Measurements from ENCODE around the gene BAIAP2L1. TPM values are rescaled to one million over a fixed set of nuclear protein-coding genes. Genes with fewer than 3 reads are reported as not detected.

BAIAP2L1 gene
- total and polyA plus RNA-seq, 2 experiments from 2014 or later, result 5.9 to 7.4 TPM

DNA sequence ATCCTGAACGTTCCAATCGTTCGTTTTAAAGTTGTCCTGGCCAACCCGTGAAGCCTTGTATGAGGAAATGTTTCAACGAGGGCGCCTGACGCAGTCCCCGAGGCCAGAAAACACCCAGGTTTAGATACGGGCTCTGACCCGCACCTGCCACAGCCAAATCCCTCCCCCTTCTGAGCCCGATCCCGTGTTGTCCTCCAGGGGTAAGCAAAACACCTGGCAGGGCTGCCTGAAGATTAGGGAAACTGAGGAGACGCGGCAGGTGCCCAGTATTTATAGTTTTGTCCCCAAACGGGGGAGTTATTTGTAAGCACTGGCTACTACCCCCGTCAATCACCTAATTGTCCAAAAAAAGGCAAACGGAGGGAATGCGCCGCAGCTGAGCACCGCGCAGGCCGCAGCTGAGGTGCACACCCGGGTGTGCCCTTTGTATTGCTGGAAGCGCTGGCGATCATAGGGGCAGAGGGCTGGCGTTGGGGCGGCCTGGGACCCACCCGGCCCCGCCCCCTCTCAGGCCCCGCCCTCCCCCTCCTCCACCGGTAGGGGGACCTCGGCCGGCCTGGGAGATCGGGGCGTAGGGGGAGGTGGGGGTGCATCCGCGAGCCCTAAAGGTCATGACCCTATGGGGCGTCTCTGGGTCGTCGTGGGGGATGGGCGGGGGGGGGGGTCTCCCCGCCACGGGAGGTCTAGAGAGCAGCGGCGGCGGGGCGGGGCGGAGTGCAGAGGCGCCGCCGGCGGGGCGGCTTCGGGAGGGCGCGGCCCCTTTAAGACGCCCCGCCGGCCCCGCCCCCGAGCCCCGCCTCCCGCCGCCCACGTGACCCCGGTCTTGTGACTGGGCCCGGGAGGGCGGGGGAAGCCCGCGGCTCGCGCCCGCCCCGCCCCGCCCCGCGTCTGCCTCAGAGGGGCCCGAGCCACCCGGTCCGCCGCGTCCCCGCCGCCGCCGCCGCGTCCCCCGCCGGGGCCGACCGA is 119.8 kb downstream of the BAIAP2L1 start, which contains the start of gene BRI3:
TSS of gene BRI3 (plus strand) at position 896 of the 966 bp plus-strand sequence. CDS start 110 bp downstream, outside the sequence.
- WGBS, 2 experiments (ENCODE audit: low coverage in 1 of 2, low lambda C conversion rate in 2 of 2, missing lambda C conversion rate in 2 of 2), result 1 to 4% methylated on average over 24 to 61 of the region's 92 CpGs
- in situ Hi-C loops (cut with MboI), result loop anchor here (25.0 kb wide), 1 partner anchor 456 kb away; no protein-coding TSS in a partner anchor
- DNase-seq, result peak; percentile 96

DNA sequence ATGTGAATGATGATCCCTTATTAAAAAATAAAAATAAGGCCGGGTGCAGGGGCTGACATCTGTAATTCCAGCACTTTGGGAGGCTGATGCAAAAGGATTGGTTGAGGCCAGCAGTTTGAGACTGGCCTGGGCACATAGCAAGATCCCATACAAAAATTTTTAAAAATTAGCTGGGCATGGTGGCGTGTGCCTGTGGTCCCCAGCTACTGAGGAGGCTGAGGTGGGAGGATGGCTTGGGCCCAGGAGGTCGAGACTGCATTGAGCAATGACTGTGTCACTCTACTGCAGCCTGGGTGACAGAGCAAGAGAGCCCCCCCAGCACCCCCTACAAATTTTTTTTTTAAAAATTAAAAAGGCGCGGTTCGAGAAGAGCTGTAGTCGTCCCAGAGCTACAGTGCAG is 120.6 kb downstream of the BAIAP2L1 start:
- in situ Hi-C loops (cut with MboI), result loop anchor here (25.0 kb wide), 1 partner anchor 457 kb away; no protein-coding TSS in a partner anchor
- no peak overlapping the region for H3K9ac ChIP-seq
- H3K27ac ChIP-seq, result no peak overlapping the region
- H4K20me1 ChIP-seq (ENCODE audit: insufficient read depth), result no peaks in the 10 kb centered on the region
- no peak overlapping the region for H3K4me2 ChIP-seq (ENCODE audit: unreplicated experiment)
- peak overlapping the region; percentile 85; the same call in 1 of the 2 replicates for H2AFZ ChIP-seq
- H3K79me2 ChIP-seq (ENCODE audit: insufficient read depth), result peaks cover 35% of the 10 kb centered on the region
- no peaks in the 10 kb centered on the region; the same call in 1 of the 2 replicates for H3K36me3 ChIP-seq (ENCODE audit: low read depth)
- H3K27me3 ChIP-seq (replicated peaks; ENCODE audit: insufficient read depth), result no peaks in the 10 kb centered on the region
- H3F3A ChIP-seq (ENCODE audit: insufficient read depth), result peaks cover 17% of the 10 kb centered on the region
- no peak for TF ChIP-seq EZH2 (IDR thresholded peaks at IDR 0.05; ENCODE audit: insufficient read depth, poor library complexity, severe bottlenecking)
- TF ChIP-seq EZH2phosphoT487 (IDR thresholded peaks at IDR 0.05; ENCODE audit: insufficient read depth, low read depth), result no peak
- H3K9me2 ChIP-seq (ENCODE audit: insufficient read depth), result no peaks in the 10 kb centered on the region
- peaks cover 7% of the 10 kb centered on the region for H3K4me1 ChIP-seq (ENCODE audit: insufficient read depth)
- 51 to 61% methylated on average over 7 of the region's 7 CpGs for WGBS, 2 experiments (ENCODE audit: low coverage in 1 of 2, low lambda C conversion rate in 2 of 2, missing lambda C conversion rate in 2 of 2)
- no peaks in the 10 kb centered on the region for H3K9me3 ChIP-seq (ENCODE audit: low read depth)
- no peak overlapping the region for H3K4me3 ChIP-seq
- DNase-seq, result no peak

More for the DNA sequence above, 119.8 kb downstream of the BAIAP2L1 start, which contains the start of gene BRI3:
- Histone ChIP-seq H3K36me3 (ENCODE audit: low read depth) (no peaks in the 10 kb centered on the region; the same call in 1 of the 2 replicates), H3K9ac (peak within 1 kb of the TSS; percentile 95), H3K9me2 (ENCODE audit: insufficient read depth) (no peaks in the 10 kb centered on the region), H4K20me1 (ENCODE audit: insufficient read depth) (no peaks in the 10 kb centered on the region), H3K4me1 (ENCODE audit: insufficient read depth) (peaks cover 15% of the 10 kb centered on the region), H3K4me3 (peak within 1 kb of the TSS; percentile 86), H2AFZ (peak within 1 kb of the TSS; percentile 85), H3K27ac (peak within 1 kb of the TSS; percentile 89), H3K4me2 (ENCODE audit: unreplicated experiment) (peak within 1 kb of the TSS; percentile 98), H3K79me2 (ENCODE audit: insufficient read depth) (peaks cover 42% of the 10 kb centered on the region), H3K9me3 (ENCODE audit: low read depth) (no peaks in the 10 kb centered on the region), H3F3A (ENCODE audit: insufficient read depth) (peaks cover 14% of the 10 kb centered on the region), H3K27me3 (replicated peaks; ENCODE audit: insufficient read depth) (no peaks in the 10 kb centered on the region)
- TF ChIP-seq EZH2 (IDR thresholded peaks at IDR 0.05; ENCODE audit: insufficient read depth, poor library complexity, severe bottlenecking) (no peak), EZH2phosphoT487 (IDR thresholded peaks at IDR 0.05; ENCODE audit: insufficient read depth, low read depth) (no peak)

DNA sequence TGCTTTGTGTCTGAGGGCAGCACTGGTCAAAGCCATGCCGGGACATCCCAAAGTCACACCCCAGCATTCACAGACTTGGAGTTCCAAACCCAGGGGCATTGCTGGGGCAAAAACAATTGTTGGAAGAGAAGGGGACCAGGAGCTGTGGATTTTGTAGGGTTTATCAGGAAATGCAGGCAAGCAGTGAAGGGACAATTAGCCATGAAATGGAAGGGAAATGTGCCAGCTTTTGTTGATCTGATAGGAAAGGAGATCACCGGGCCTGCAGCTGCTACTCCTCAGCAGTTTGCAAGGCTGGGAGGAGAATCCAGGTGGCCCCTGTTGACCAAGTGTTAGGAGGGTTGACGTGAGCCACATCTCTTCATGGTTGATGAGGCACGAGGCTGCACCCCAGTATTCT is 122.0 kb downstream of the BAIAP2L1 start:
- no peak overlapping the region for H3K9ac ChIP-seq
- TF ChIP-seq EZH2 (IDR thresholded peaks at IDR 0.05; ENCODE audit: insufficient read depth, poor library complexity, severe bottlenecking), result no peak
- TF ChIP-seq EZH2phosphoT487 (IDR thresholded peaks at IDR 0.05; ENCODE audit: insufficient read depth, low read depth), result no peak
- no peak overlapping the region for H3K4me3 ChIP-seq
- H3K79me2 ChIP-seq (ENCODE audit: insufficient read depth), result peaks cover 21% of the 10 kb centered on the region
- no peaks in the 10 kb centered on the region for H3K9me2 ChIP-seq (ENCODE audit: insufficient read depth)
- H2AFZ ChIP-seq, result no peak overlapping the region
- H3K4me2 ChIP-seq (ENCODE audit: unreplicated experiment), result no peak overlapping the region
- no peaks in the 10 kb centered on the region for H3K9me3 ChIP-seq (ENCODE audit: low read depth)
- in situ Hi-C loops (cut with MboI), result loop anchor here (25.0 kb wide), 1 partner anchor 458 kb away; no protein-coding TSS in a partner anchor
- no peaks in the 10 kb centered on the region for H3K4me1 ChIP-seq (ENCODE audit: insufficient read depth)
- H4K20me1 ChIP-seq (ENCODE audit: insufficient read depth), result no peaks in the 10 kb centered on the region
- DNase-seq, result no peak
- WGBS, 2 experiments (ENCODE audit: low coverage in 1 of 2, low lambda C conversion rate in 2 of 2, missing lambda C conversion rate in 2 of 2), result 99% methylated on average over 4 of the region's 4 CpGs
- H3K36me3 ChIP-seq (ENCODE audit: low read depth), result no peaks in the 10 kb centered on the region; the same call in 1 of the 2 replicates
- no peak overlapping the region for H3K27ac ChIP-seq
- no peaks in the 10 kb centered on the region for H3K27me3 ChIP-seq (replicated peaks; ENCODE audit: insufficient read depth)
- H3F3A ChIP-seq (ENCODE audit: insufficient read depth), result peaks cover 17% of the 10 kb centered on the region

GRCh38 chr7:98278408-98278807 is 122.5 kb downstream of the BAIAP2L1 start:
- Histone ChIP-seq H3K4me2 (ENCODE audit: unreplicated experiment) (no peak overlapping the region), H4K20me1 (ENCODE audit: insufficient read depth) (no peaks in the 10 kb centered on the region), H3K36me3 (ENCODE audit: low read depth) (no peaks in the 10 kb centered on the region; the same call in 1 of the 2 replicates), H3K79me2 (ENCODE audit: insufficient read depth) (peaks cover 16% of the 10 kb centered on the region), H3K4me3 (no peak overlapping the region), H3K4me1 (ENCODE audit: insufficient read depth) (no peaks in the 10 kb centered on the region), H3K9me3 (ENCODE audit: low read depth) (no peaks in the 10 kb centered on the region), H3K27me3 (replicated peaks; ENCODE audit: insufficient read depth) (no peaks in the 10 kb centered on the region), H3K9ac (no peak overlapping the region), H3K9me2 (ENCODE audit: insufficient read depth) (no peaks in the 10 kb centered on the region), H3K27ac (no peak overlapping the region), H2AFZ (no peak overlapping the region), H3F3A (ENCODE audit: insufficient read depth) (peaks cover 13% of the 10 kb centered on the region)
- in situ Hi-C loops (cut with MboI), result loop anchor here (25.0 kb wide), 1 partner anchor 459 kb away; no protein-coding TSS in a partner anchor
- peak; percentile 8 for DNase-seq
- 89 to 94% methylated on average over 5 of the region's 5 CpGs for WGBS, 2 experiments (ENCODE audit: low coverage in 1 of 2, low lambda C conversion rate in 2 of 2, missing lambda C conversion rate in 2 of 2)
- no peak for TF ChIP-seq EZH2phosphoT487 (IDR thresholded peaks at IDR 0.05; ENCODE audit: insufficient read depth, low read depth)
- no peak for TF ChIP-seq EZH2 (IDR thresholded peaks at IDR 0.05; ENCODE audit: insufficient read depth, poor library complexity, severe bottlenecking)

All from GM23248 (cell line).